Measurements from ENCODE around the gene PEDS1.

PEDS1 gene

GRCh38 chr20:50125279-50125678 is 28.2 kb downstream of the PEDS1 start:
- Histone ChIP-seq H3K27ac (replicated peaks) (no peak overlapping the region), H3K4me3 (replicated peaks; ENCODE audit: insufficient read depth, low read length) (no peak overlapping the region), H3K27me3 (ENCODE audit: insufficient read depth, poor library complexity, severe bottlenecking) (no peaks in the 10 kb centered on the region)
- no peak for DNase-seq (ENCODE audit: low read depth in 1 of 2, low spot score in 1 of 2)
- TF ChIP-seq SPI1 (IDR thresholded peaks at IDR 0.05; ENCODE audit: borderline replicate concordance, low read depth) (no peak), REST (IDR thresholded peaks at IDR 0.05; ENCODE audit: insufficient replicate concordance, low read depth) (no peak), GABPA (IDR thresholded peaks at IDR 0.05; ENCODE audit: low read depth) (no peak), POLR2AphosphoS5 (IDR thresholded peaks at IDR 0.05; ENCODE audit: low read depth) (no peak)

- TF ChIP-seq GABPA (IDR thresholded peaks at IDR 0.05; ENCODE audit: low read depth), result no peak
- TF ChIP-seq CTCF (IDR thresholded peaks at IDR 0.05; ENCODE audit: insufficient read depth, low read length), result no peak
- no peak for TF ChIP-seq REST (IDR thresholded peaks at IDR 0.05; ENCODE audit: insufficient replicate concordance, low read depth)
- no peak for TF ChIP-seq POLR2AphosphoS5 (IDR thresholded peaks at IDR 0.05; ENCODE audit: low read depth)
- no peak for TF ChIP-seq SPI1 (IDR thresholded peaks at IDR 0.05; ENCODE audit: borderline replicate concordance, low read depth)
- DNase-seq (ENCODE audit: low read depth in 1 of 2, low spot score in 1 of 2), result no peak
- Histone ChIP-seq H3K27me3 (ENCODE audit: insufficient read depth, poor library complexity, severe bottlenecking) (no peaks in the 10 kb centered on the region), H3K4me3 (replicated peaks; ENCODE audit: insufficient read depth, low read length) (no peak overlapping the region), H3K27ac (replicated peaks) (no peak overlapping the region)
Observed at GRCh38 chr20:50124496-50124895, 29.0 kb downstream of the PEDS1 start.

GRCh38 chr20:50123418-50123817 is 30.1 kb downstream of the PEDS1 start:
- Histone ChIP-seq H3K27ac (replicated peaks) (no peak overlapping the region), H3K4me3 (replicated peaks; ENCODE audit: insufficient read depth, low read length) (no peak overlapping the region), H3K27me3 (ENCODE audit: insufficient read depth, poor library complexity, severe bottlenecking) (no peaks in the 10 kb centered on the region)
- DNase-seq (ENCODE audit: low read depth in 1 of 2, low spot score in 1 of 2), result no peak
- no peak for TF ChIP-seq REST (IDR thresholded peaks at IDR 0.05; ENCODE audit: insufficient replicate concordance, low read depth)
- TF ChIP-seq GABPA (IDR thresholded peaks at IDR 0.05; ENCODE audit: low read depth), result no peak
- TF ChIP-seq SPI1 (IDR thresholded peaks at IDR 0.05; ENCODE audit: borderline replicate concordance, low read depth), result no peak
- TF ChIP-seq POLR2AphosphoS5 (IDR thresholded peaks at IDR 0.05; ENCODE audit: low read depth), result no peak
- TF ChIP-seq CTCF (IDR thresholded peaks at IDR 0.05; ENCODE audit: insufficient read depth, low read length), result no peak

All from HL-60 (cell line).